Stimulated activated CD8-positive, alpha-beta memory T cell treated with anti-CD3 and anti-CD28 coated beads, Interleukin-4, amount 100 ng/mL, for 24 hours (primary cell): Measurements from ENCODE around the gene CNTN6.
"Not testable (repeated sequence)": the region's sequence is repeated elsewhere in the genome, so short reads cannot be mapped to it uniquely, and the experiment has no call there.

Experiments used
- DNase-seq: peaks from one replicate; pipeline ENCODE4 v3.0.0-alpha.2; 2020; ENCODE audit warnings: low read depth

The CNTN6 gene

GRCh38 chr3:1288805-1289494 lies 196.1 kb downstream of the CNTN6 start:
- no peak for DNase-seq

GRCh38 chr3:1292571-1293071 lies 199.8 kb downstream of the CNTN6 start:
- no peak for DNase-seq

GRCh38 chr3:1294586-1294985 lies 201.8 kb downstream of the CNTN6 start:
- no peak for DNase-seq

GRCh38 chr3:1318296-1319005 lies 225.6 kb downstream of the CNTN6 start:
- no peak for DNase-seq

GRCh38 chr3:1326546-1326945 lies 233.7 kb downstream of the CNTN6 start:
- DNase-seq, result no peak

- no peak for DNase-seq
Observed at GRCh38 chr3:1330107-1330506, 237.3 kb downstream of the CNTN6 start.

- no peak for DNase-seq
Observed at GRCh38 chr3:1346386-1346785, 253.6 kb downstream of the CNTN6 start.

- no peak for DNase-seq
Observed at GRCh38 chr3:1348547-1348946, 255.7 kb downstream of the CNTN6 start.

GRCh38 chr3:1350885-1351284 lies 258.1 kb downstream of the CNTN6 start:
- DNase-seq, result no peak

GRCh38 chr3:1355691-1356090 lies 262.9 kb downstream of the CNTN6 start:
- DNase-seq, result no peak

- no peak for DNase-seq
Observed at GRCh38 chr3:1356101-1356500, 263.3 kb downstream of the CNTN6 start.

GRCh38 chr3:1365528-1365927 lies 272.7 kb downstream of the CNTN6 start:
- DNase-seq, result no peak

- DNase-seq, result no peak
Observed at GRCh38 chr3:1374471-1374870, 281.6 kb downstream of the CNTN6 start.

GRCh38 chr3:1375145-1375544 lies 282.3 kb downstream of the CNTN6 start:
- DNase-seq, result no peak

GRCh38 chr3:1380926-1381646 lies 288.3 kb downstream of the CNTN6 start:
- DNase-seq, result no peak

- no peak for DNase-seq
Observed at GRCh38 chr3:1381647-1382036, 288.8 kb downstream of the CNTN6 start.

GRCh38 chr3:1387396-1387905 lies 294.6 kb downstream of the CNTN6 start:
- not testable (repeated sequence) for DNase-seq

- no peak for DNase-seq
Observed at GRCh38 chr3:1394188-1394587, 301.4 kb downstream of the CNTN6 start.

GRCh38 chr3:1400571-1400970 lies 307.7 kb downstream of the CNTN6 start:
- DNase-seq, result no peak

- no peak for DNase-seq
Observed at GRCh38 chr3:1404270-1404962, 311.6 kb downstream of the CNTN6 start.

GRCh38 chr3:1406250-1406649 lies 313.4 kb downstream of the CNTN6 start:
- no peak for DNase-seq

- no peak for DNase-seq
Observed at GRCh38 chr3:1421577-1421976, 328.8 kb downstream of the CNTN6 start.
